Adrenal gland (tissue), 12 donors: ENCODE results near the gene CDK14. TPM values are rescaled to one million over a fixed set of nuclear protein-coding genes. Genes with fewer than 3 reads are reported as not detected.

Experiments
- DNase-seq, 7 donors: peaks; one replicate each; pipeline ENCODE4 v3.0.0-alpha.2; 2019 to 2020
- H3K27ac ChIP-seq, 5 donors: fragments of 200-600 bp; sonication (generic) in 4 of 5; 1 replicate in 3 of 5; 2 replicates in 2 of 5; pipeline versions ENCODE4 v1.5.1 to v1.8.0; 2016 to 2020; ENCODE audit warnings: mild to moderate bottlenecking in 1 of 5
- H3K27me3 ChIP-seq: fragments of 200-600 bp; 2 replicates; pipeline ENCODE4 v1.8.0; 2021
- H3K36me3 ChIP-seq, 2 donors: fragments of 200-600 bp; replicated peaks in 1 of 2; 1 replicate in 1 of 2; 2 replicates in 1 of 2; pipeline versions ENCODE4 v1.5.1 to v1.8.0; 2018 to 2022
- H3K4me1 ChIP-seq, 2 donors: fragments of 200-600 bp; replicated peaks in 1 of 2; 1 replicate in 1 of 2; 2 replicates in 1 of 2; pipeline versions ENCODE4 v1.5.1 to v1.8.0; 2018 to 2021
- H3K4me3 ChIP-seq, 4 donors: fragments of 200-600 bp; sonication (generic) in 3 of 4; one replicate each; pipeline ENCODE4 v1.5.1; 2016 to 2018
- H3K9me3 ChIP-seq, 3 donors: fragments of 200-600 bp; sonication (generic) in 1 of 3; replicated peaks in 1 of 3; 1 replicate in 2 of 3; 2 replicates in 1 of 3; pipeline versions ENCODE4 v1.5.1 to v1.8.0; 2016 to 2021
- POLR2A ChIP-seq, 2 donors: fragments of 450-650 bp; IDR thresholded peaks; one replicate each; pipeline ENCODE4 v1.6.1; 2017; ENCODE audit warnings: antibody characterized with exemption in 2 of 2, mild to moderate bottlenecking in 2 of 2, moderate library complexity in 1 of 2
- WGBS, 4 donors: extraction: QIAGEN DNeasy Blood & Tissue Kit in 2 of 4; methylation state at CpG; one replicate each; pipeline versions ENCODE4 v1.1.5 to v1.1.7; 2013 to 2017; 5-methylcytosine and 5-hydroxymethylcytosine counted together
- intact Hi-C, 2 donors: fragments of 100-400 bp; cut with DNase I; formaldehyde crosslinking; loops; one replicate each; pipeline versions ENCODE4 v1.14.1 to v1.15.0; 2022 to 2023
- polyA plus RNA-seq, 3 donors: library from polyadenylated mRNA; stranded (reverse); fragments of 200-250 nt in 2 of 3; fragments of 350-450 nt in 1 of 3; fragmentation: Illumina TruSeq in 1 of 3; extraction: RNeasy Lipid Tissue Mini Kit (QIAGEN cat#74804) in 1 of 3; gene quantifications; one replicate each; pipeline ENCODE4 v1.2.3, GENCODE V29; 2013 to 2014
- total RNA-seq, 9 donors: library from RNA; depleted of rRNA in 4 of 9; stranded (reverse); fragments of >200 nt in 4 of 9; fragments of 120-200 nt in 1 of 9; fragmentation: NEBNext Ultra II Directional in 1 of 9; extraction: Animal tissue kit (Norgen Biotek cat#: 25700) in 1 of 9; gene quantifications; one replicate each; pipeline versions ENCODE4 v1.1.0 to v1.2.4, GENCODE V29; 2013 to 2023
- TF ChIP-seq, protein P1 (sequence below), 6 experiments: fragments of 450-650 bp in 4 of 6; fragments of 200-600 bp in 2 of 6; sonication (generic) in 1 of 6; IDR thresholded peaks; 1 replicate in 5 of 6; 2 replicates in 1 of 6; pipeline versions ENCODE4 v1.5.1 to v1.8.0; 2016 to 2021; ENCODE audit warnings: antibody characterized with exemption in 6 of 6, mild to moderate bottlenecking in 2 of 6, moderate library complexity in 1 of 6
- donor health status: healthy with polysubstance abuse.
- donor health status: Bipolar disorder and iron deficiency.
- donor health status: DM: yes; HTN: yes; CAD: no.
- donor health status: DM: no; HTN: no; CAD: no.
- donor health status: DM: no; HTN: no; CAD: no.
- donor health status: DM: yes; HTN: yes; CAD: no.

Gene CDK14
- total and polyA plus RNA-seq, 12 donors = 1.9 to 14.5 (median 7.6) TPM

DNA sequence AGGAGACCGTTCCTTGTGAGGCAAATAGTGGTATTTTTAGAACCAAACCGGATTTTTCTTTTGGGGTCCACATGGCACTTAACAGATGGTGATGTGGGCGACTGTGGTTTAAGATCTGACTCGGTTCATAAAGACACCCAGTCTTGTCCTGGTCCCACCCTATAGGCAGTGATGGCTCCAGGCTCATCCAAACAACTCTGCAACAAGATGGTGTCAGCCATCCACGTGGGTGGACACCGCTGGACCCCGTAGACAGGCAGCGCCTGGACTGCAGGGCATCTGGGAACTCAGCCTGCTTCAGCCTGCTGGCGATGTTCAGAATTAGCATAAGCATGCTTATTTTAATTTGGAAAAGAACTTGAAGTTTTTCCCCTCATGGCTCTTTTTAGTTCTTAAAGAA, 409.7 kb downstream of the CDK14 start:
- Histone ChIP-seq H3K36me3 (no peaks in the 10 kb centered on the region), H3K4me1 (no peaks in the 10 kb centered on the region), H3K9me3 (no peaks in the 10 kb centered on the region), H3K4me3 (no peak overlapping the region), H3K27me3 (no peaks in the 10 kb centered on the region), H3K27ac (no peak overlapping the region)
- WGBS, 4 donors = 79 to 86% (median 83%) methylated on average over 9 of the region's 9 CpGs
- DNase-seq = no peak
- no peak for TF ChIP-seq POLR2A (IDR thresholded peaks at IDR 0.05)
- TF ChIP-seq, protein P1, sequence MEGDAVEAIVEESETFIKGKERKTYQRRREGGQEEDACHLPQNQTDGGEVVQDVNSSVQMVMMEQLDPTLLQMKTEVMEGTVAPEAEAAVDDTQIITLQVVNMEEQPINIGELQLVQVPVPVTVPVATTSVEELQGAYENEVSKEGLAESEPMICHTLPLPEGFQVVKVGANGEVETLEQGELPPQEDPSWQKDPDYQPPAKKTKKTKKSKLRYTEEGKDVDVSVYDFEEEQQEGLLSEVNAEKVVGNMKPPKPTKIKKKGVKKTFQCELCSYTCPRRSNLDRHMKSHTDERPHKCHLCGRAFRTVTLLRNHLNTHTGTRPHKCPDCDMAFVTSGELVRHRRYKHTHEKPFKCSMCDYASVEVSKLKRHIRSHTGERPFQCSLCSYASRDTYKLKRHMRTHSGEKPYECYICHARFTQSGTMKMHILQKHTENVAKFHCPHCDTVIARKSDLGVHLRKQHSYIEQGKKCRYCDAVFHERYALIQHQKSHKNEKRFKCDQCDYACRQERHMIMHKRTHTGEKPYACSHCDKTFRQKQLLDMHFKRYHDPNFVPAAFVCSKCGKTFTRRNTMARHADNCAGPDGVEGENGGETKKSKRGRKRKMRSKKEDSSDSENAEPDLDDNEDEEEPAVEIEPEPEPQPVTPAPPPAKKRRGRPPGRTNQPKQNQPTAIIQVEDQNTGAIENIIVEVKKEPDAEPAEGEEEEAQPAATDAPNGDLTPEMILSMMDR (IDR thresholded peaks at IDR 0.05) = no peak
- intact Hi-C loops = no loop called here

DNA sequence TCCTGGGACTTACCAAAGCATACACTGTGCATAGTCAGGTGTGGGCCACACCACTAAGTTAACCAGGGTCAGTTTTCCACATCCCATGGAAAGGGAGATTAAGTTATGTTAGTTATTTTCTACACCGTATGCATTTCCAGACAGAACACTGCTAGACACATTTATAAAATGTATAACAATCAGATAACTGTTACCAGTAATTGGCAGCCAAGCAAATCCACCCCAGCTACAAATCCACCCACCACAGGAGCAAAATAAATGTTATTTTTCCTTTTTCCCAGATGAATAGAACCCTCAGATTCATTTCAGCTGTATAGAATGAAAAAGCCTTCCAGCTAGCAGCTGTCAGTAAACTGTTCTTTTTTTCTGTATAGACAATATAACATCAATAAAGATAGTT, 411.2 kb downstream of the CDK14 start:
- H3K27ac ChIP-seq = no peak overlapping the region
- no peak overlapping the region for H3K4me3 ChIP-seq
- DNase-seq = no peak
- no peaks in the 10 kb centered on the region for H3K27me3 ChIP-seq
- TF ChIP-seq POLR2A (IDR thresholded peaks at IDR 0.05) = no peak
- TF ChIP-seq, protein P1 (IDR thresholded peaks at IDR 0.05) = no peak
- intact Hi-C loops = no loop called here
- no peaks in the 10 kb centered on the region for H3K9me3 ChIP-seq
- H3K36me3 ChIP-seq = no peaks in the 10 kb centered on the region
- H3K4me1 ChIP-seq = no peaks in the 10 kb centered on the region
- WGBS, 4 donors = 59 to 82% (median 77%) methylated on average over 1 of the region's 1 CpG

DNA sequence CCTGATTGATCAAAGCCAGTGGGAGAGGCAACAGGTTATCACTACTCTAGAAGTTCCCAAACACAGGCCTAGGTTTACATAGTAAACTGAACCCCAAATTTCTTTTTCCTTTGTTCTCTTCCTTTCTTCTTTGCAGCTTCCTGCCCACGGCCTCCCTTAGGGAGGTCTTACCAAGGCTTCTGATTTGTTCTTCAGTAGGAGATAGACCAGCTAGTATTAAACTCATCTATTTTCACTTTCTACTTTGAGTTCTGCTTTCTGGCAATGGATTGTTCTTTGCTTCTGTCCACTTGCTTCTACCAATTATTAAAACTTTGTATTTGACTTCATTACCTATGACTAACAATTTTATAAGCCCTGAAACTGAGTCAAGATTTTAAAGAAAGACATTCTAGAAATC, 417.0 kb downstream of the CDK14 start:
- Histone ChIP-seq H3K36me3 (no peaks in the 10 kb centered on the region), H3K27ac (no peak overlapping the region), H3K4me3 (no peak overlapping the region), H3K27me3 (no peaks in the 10 kb centered on the region), H3K4me1 (no peaks in the 10 kb centered on the region), H3K9me3 (no peaks in the 10 kb centered on the region)
- TF ChIP-seq, protein P1 (IDR thresholded peaks at IDR 0.05) = no peak
- TF ChIP-seq POLR2A (IDR thresholded peaks at IDR 0.05) = no peak
- no peak for DNase-seq
- WGBS, 4 donors = 50 to 79% (median 74%) methylated on average over 1 of the region's 1 CpG
- intact Hi-C loops = no loop called here

DNA sequence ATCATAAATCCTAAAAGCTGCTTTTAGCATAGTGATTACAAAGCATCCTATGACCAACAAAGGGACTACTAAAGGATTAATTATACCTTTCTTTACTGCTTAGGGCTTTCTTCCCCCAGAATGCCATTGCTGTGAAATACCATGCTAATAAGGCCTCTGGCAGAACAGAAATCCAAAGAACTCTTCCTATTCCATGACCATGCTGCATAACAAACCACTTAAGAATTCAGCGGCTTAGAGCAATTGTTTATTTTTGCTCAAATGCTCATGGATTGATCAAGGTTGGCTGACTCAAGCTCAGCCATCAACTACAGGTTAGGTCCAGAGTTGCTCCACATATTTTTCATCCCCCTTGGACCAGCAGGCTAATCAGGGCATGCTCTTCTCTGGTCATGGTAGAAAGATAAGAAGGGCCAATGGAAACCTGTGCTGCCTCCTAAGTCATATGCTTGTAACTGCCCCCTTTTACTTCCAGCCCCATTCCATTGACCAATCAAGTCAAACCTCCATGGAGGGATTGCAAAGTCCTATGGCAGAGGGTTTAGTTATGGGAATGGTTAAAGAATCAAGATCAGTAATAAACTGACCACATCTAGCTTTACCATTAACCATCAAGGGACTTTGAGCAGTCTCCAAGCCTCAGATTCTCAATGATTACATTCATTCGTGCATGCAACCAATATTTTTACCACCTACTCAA, 423.7 kb downstream of the CDK14 start:
- no peak for DNase-seq
- Histone ChIP-seq H3K36me3 (no peaks in the 10 kb centered on the region), H3K4me1 (no peaks in the 10 kb centered on the region), H3K27ac (no peak overlapping the region), H3K9me3 (no peaks in the 10 kb centered on the region), H3K4me3 (no peak overlapping the region), H3K27me3 (no peaks in the 10 kb centered on the region)
- intact Hi-C loops = no loop called here
- TF ChIP-seq POLR2A (IDR thresholded peaks at IDR 0.05) = no peak
- TF ChIP-seq, protein P1 (IDR thresholded peaks at IDR 0.05) = no peak
- 86 to 92% (median 90%) methylated on average over 2 of the region's 2 CpGs for WGBS, 4 donors
